HG03097 (cell line): ENCODE results near the gene FBLN2.

ENCODE experiments used
- ATAC-seq: cut with Tn5 transposase; IDR thresholded peaks from one replicate; pipeline ENCODE4 v1.9.1; 2021; ENCODE audit not compliant: unreplicated experiment, low FRiP score

FBLN2 gene

GRCh38 chr3:13634615-13635014 is 85.7 kb downstream of the FBLN2 start:
- ATAC-seq, result no peak

DNA sequence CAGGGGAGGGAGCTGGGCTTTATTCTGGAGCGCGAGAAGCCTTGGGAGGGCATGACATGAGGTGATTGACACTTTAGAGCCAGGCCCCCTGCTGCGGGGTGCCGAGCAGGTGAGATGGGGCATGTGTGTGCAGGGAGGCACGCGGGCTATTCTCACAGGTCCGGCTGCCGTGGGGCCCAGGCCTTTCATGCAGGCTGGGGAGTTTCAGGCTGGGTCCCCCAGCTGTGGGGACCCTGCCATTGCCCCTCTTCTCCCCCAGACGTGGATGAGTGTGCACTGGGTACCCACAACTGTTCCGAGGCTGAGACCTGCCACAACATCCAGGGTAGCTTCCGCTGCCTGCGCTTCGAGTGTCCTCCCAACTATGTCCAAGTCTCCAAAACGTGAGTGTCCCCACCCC is 87.3 kb downstream of the FBLN2 start:
- ATAC-seq, result no peak

DNA sequence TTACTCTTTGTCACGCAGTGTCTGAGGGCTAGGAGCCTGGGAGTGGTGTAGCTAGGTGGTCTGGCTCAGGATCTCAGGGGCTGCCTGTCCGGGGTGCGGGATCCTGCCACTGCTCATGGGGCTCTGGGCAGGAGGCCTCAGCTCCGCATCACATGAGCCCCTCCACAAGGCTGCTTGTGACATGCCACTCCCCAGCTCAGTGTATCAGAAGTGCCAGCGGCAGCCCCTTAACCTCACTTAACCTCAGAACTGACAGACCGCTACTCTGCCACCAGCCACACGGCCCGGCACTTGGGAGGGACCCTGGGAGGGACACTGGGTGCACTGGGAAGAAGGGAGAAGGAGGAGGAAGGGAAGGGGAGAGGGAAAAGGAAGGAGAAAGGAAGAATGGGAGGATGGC is 87.9 kb downstream of the FBLN2 start:
- ATAC-seq, result no peak

- no peak for ATAC-seq
These were observed 88.5 kb downstream of the FBLN2 start for GRCh38 chr3:13637311-13637891.

DNA sequence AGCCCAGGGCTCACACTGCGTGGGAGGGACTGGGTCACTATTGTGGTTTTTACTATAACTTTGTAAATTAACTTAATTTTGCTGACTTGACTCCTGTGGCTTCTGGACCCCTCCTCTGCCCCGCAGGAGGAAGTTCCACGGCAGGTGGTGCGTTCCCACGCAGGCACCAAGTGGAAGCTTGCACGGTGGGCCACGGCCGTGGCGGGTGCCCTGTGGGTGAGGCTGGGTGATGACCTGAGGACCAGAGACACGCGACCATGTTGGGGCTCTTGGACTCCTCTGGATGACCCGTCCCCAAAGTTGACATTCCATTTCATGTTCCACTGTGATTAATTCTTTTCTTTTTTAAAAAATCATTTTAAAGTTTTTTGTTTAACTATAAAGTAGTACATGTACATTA is 89.0 kb downstream of the FBLN2 start:
- ATAC-seq, result no peak

- ATAC-seq, result no peak
These were observed 90.0 kb downstream of the FBLN2 start for GRCh38 chr3:13638927-13639326.

- no peak for ATAC-seq
These were observed 93.7 kb downstream of the FBLN2 start for GRCh38 chr3:13642597-13642996.

GRCh38 chr3:13644341-13645117 is 95.6 kb downstream of the FBLN2 start:
- ATAC-seq, result no peak

- ATAC-seq, result no peak
These were observed 97.1 kb downstream of the FBLN2 start for GRCh38 chr3:13645801-13646637.

DNA sequence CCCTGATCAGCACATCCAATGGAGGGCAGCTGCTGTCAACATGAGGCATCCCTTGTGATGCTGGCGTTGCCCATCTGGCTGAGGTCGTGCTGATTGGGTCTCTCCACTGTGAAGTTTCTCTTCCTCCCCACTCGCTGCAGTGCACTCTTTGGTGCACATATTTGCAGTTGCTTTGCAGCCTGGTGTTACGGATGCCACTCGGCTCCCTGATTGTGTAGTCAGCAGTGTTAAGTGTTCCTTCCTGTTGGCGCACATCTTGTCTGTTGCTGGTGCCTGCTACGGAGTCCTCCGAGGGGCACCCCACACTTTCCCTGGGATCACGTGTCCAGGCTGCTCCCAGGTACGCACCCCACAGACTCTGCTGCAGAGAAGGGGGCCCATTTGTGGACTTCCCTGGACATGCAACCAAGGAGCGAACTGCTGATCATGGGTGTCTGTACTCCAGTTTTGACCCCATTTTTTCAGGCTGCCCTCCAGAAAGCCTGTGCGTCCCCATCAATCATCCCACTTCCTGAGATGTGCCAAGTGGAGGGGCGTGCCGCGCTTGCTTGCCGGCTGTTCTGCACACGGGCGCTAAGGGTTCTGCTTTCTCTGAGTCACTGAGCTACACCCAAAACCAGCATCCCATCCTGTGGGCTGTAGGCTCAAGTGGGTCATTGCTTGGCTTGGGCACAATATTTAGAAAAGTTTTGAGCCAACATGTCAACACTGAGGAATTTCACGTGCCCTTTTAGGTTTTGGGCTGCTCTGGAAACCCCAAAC is 98.6 kb downstream of the FBLN2 start:
- ATAC-seq, result no peak

DNA sequence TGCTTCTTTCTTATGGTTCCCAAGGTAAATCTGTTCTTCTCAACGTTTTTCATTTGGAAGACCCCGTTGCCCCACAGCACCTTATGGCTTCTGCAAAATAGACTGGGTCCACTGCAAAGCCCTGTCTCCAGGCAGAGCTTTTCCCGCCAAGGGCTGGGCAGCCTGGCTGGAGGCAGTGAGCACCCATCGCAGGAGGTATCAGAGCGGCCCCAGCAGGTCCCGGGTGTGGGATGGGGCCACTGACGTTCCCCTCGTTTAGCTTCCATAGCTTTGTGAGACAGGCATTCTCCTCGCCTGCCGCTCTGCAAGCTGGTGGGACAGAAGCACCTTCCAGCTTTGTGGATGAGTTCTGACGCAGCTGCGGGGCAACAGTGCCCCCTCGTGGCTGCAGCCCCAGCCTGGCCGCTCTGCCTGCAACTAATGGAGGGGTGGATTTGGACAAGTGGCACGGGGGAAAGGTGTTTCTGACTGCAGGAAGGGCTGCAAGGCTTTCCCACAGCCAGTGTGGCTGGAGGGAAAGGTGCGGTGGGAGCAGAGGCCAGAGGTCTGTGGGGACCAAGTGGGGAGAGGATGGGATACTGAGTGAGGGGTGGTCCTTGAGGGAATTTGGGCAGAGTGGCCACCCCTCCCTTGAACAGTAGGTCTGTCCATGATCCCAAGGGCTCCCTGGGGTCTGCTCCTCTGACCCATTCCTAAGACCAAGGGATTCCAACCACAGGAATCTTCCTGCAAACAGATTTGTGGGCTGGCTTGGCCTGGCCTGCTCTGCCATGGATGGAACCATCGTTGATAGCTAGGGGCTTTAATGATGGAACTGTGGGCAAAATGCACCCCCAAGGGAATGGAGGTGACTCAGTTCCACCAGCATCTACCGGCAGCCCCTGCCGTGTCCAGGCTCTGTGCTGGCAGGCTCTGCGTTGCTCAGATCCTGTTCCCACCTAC is 99.4 kb downstream of the FBLN2 start:
- ATAC-seq, result no peak

DNA sequence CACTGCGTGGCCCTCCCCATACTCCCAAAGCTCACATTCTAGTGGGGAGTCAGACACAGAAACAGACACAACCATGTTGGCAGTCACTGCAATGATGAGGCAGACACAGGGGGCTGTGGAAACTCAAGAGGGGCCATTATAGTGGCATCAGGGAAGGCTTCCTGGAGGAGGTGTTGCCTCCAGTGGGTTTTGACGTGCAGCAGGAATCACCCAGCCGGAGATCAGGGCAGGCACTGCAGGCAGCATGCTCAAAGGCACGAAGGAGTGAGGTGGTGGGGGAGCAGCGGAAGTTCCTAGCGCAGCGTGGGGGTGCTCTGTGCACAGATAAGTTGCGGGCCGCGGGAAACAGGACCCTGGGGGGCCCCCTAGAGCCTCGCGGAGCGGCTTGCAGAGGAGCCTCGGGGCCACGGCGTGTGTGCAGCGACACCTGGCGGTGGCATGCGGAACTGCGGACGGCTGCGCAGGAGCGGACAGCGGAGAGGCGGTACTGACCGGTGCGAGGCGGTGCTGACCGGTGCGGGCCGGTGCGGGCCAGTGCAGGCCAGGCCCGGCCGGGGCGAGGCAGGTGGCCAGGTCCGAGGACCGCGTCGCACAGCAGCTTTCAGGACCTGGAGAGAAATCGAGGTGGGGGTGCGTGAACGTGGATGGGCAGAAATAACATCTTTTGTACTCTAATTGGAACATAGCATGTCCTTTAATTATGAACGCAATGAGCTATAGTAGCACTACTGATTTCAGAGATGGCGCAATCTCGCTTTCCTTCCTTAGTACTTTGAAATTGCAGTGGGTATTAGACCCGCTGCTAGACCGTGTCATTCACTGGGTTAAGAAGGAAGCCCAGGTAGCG is 101.5 kb downstream of the FBLN2 start:
- peak; percentile 46 for ATAC-seq

DNA sequence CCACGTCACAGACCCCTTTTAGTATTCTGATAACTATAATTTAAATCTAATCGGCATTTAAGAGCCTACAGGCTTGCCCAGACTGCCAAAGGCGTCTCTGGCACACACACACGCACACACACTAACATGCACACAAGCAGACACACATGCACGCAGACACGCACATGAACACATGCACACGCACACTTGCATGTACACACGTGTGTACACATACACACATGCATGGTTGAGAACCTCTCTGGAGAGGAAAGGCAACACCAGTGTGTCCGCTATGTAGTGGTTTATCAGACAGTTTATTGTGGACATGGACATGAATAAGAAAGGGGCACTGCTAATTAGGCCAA is 102.1 kb downstream of the FBLN2 start:
- ATAC-seq, result no peak

GRCh38 chr3:13651775-13652428 is 103.0 kb downstream of the FBLN2 start:
- no peak for ATAC-seq

DNA sequence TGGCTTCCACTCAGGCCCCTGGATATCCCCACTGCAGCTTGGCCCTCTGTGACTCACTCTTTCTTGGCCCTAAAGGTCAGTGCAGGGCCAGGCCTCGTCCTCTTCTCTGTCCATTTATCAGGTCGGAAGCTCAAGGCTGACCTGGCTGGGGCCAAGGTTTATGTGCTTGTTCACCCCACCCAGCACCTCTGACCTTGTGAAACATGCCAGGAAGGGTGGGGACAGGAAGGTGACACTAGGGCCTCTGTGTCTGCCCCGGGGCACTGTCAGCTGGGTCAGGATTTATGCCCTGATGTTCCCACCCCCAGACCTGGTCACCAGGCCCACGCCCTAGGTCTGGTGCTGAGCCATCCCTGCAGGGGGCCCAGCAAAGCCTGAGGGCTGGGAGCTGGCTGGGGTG is 103.8 kb downstream of the FBLN2 start:
- no peak for ATAC-seq

- no peak for ATAC-seq
These were observed 104.8 kb downstream of the FBLN2 start for GRCh38 chr3:13653631-13654279.

DNA sequence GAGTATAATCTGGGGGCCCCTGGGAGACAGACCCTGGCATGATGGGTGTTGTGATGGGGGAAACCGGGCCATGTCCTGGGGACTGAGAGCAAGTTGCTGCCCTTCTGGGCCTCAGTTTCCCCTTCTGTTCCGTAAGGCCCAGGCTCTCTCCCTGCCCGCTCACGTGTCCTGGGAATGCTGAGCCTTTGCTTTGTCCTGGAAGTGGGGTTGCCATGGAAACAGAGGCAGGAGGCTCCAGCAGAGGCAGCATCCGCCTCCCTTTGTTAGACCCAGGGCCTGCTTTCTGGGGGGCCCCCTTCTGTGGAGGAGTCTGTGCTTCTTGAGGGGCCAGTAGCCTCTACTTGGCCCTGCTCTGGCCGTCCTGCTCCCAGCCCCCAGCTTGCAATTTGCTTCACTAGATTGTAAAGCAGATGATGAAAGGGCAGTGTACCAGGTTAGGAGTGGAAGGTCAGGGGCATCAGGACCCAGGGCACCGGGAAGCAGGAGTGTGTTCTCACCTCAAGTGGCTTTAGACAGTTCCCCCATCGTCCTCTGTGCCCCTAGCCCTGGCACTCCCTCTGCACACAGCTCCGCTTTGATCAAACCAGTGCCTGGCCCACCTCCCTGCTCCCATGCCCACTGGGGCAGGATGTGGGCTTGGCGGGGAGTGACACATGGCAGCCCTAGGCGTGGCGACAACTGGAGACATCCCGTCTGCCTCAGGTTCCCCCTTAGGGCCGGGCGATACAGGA is 105.6 kb downstream of the FBLN2 start:
- ATAC-seq, result no peak
